A549 (cell line): ENCODE measurements around the gene UACA.

ENCODE experiments used
- BHLHE40 ChIP-seq: IDR thresholded peaks from 2 replicates; pipeline ENCODE4 v1.6.1; 2012; ENCODE audit warnings: low read depth, low read length, inconsistent platforms
- EP300 ChIP-seq, 2 experiments: fragments of >200 bp; sonication (Bioruptor Twin); formaldehyde crosslinking; IDR thresholded peaks; 2 replicates in 1 of 2; 3 replicates in 1 of 2; pipeline ENCODE4 v1.6.1; 2016 to 2017
- ESRRA ChIP-seq: fragments of 150-350 bp; IDR thresholded peaks from 2 replicates; pipeline ENCODE4 v1.6.1; 2014; ENCODE audit warnings: mild to moderate bottlenecking, low read length, borderline replicate concordance
- NR3C1 ChIP-seq: fragments of >200 bp; sonication (Bioruptor Twin); formaldehyde crosslinking; IDR thresholded peaks from 3 replicates; pipeline ENCODE4 v1.6.1; 2017
- PHF8 ChIP-seq: fragments of 200-600 bp; sonication (generic); IDR thresholded peaks from 2 replicates; pipeline ENCODE4 v1.6.1; 2016; ENCODE audit warnings: low read depth, mild to moderate bottlenecking, antibody characterized with exemption, moderate library complexity, borderline replicate concordance
- POLR2A ChIP-seq: IDR thresholded peaks from 2 replicates; pipeline ENCODE4 v1.6.1; 2012; ENCODE audit warnings: mild to moderate bottlenecking, low read length
- RAD21 ChIP-seq, 2 experiments: fragments of >200 bp in 1 of 2; sonication (Bioruptor Twin) in 1 of 2; formaldehyde crosslinking in 1 of 2; IDR thresholded peaks in 1 of 2; conservative IDR thresholded peaks in 1 of 2; 2 replicates in 1 of 2; 3 replicates in 1 of 2; pipeline ENCODE4 v1.6.1; 2012 to 2018; ENCODE audit warnings: inconsistent platforms in 1 of 2
- SMC3 ChIP-seq: fragments of >200 bp; sonication (Bioruptor Twin); formaldehyde crosslinking; IDR thresholded peaks from 3 replicates; pipeline ENCODE4 v1.6.1; 2018; ENCODE audit warnings: inconsistent platforms
- TF ChIP-seq, protein P1 (sequence below): fragments of >200 bp; sonication (Bioruptor Twin); formaldehyde crosslinking; IDR thresholded peaks from 3 replicates; pipeline ENCODE4 v1.6.1; 2016
- TF ChIP-seq, protein P2 (sequence below): fragments of >200 bp; sonication (Bioruptor Twin); formaldehyde crosslinking; IDR thresholded peaks from 3 replicates; pipeline ENCODE4 v1.5.1; 2016
- TF ChIP-seq, protein P3 (sequence below): fragments of 450-650 bp; IDR thresholded peaks from 2 replicates; pipeline ENCODE4 v1.6.1; 2014; ENCODE audit warnings: antibody characterized with exemption
- TF ChIP-seq, protein P4 (sequence below): fragments of 200-600 bp; sonication (generic); IDR thresholded peaks from 2 replicates; pipeline ENCODE4 v1.6.1; 2016; ENCODE audit warnings: antibody characterized with exemption, mild to moderate bottlenecking, moderate library complexity

DNA sequence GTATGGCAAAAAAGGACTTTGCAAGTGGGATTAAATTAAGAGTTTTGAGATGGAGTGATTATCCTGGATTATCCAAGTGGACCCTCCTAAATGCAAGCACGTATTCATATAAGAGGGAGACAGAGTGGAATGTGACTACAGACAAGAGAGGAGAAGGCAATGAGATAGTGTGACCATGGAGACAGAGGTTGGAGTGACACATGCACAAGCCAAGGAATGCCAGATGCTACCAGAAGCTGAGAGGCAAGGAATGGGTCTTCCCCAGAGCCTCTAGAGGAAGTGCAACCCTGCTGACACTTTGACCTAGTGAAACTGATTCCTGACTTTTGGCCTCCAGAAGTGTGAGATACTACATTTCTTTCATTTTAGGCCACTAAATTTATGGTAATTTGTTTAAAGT lies 117.2 kb downstream of the UACA start:
- TF ChIP-seq, protein P1, sequence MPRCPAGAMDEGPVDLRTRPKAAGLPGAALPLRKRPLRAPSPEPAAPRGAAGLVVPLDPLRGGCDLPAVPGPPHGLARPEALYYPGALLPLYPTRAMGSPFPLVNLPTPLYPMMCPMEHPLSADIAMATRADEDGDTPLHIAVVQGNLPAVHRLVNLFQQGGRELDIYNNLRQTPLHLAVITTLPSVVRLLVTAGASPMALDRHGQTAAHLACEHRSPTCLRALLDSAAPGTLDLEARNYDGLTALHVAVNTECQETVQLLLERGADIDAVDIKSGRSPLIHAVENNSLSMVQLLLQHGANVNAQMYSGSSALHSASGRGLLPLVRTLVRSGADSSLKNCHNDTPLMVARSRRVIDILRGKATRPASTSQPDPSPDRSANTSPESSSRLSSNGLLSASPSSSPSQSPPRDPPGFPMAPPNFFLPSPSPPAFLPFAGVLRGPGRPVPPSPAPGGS: no peak
- TF ChIP-seq, protein P2, sequence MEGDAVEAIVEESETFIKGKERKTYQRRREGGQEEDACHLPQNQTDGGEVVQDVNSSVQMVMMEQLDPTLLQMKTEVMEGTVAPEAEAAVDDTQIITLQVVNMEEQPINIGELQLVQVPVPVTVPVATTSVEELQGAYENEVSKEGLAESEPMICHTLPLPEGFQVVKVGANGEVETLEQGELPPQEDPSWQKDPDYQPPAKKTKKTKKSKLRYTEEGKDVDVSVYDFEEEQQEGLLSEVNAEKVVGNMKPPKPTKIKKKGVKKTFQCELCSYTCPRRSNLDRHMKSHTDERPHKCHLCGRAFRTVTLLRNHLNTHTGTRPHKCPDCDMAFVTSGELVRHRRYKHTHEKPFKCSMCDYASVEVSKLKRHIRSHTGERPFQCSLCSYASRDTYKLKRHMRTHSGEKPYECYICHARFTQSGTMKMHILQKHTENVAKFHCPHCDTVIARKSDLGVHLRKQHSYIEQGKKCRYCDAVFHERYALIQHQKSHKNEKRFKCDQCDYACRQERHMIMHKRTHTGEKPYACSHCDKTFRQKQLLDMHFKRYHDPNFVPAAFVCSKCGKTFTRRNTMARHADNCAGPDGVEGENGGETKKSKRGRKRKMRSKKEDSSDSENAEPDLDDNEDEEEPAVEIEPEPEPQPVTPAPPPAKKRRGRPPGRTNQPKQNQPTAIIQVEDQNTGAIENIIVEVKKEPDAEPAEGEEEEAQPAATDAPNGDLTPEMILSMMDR: no peak
- TF ChIP-seq POLR2A: no peak
- TF ChIP-seq ESRRA: no peak
- no peak for TF ChIP-seq BHLHE40
- no peak for TF ChIP-seq EP300 (IDR thresholded peaks at IDR 0.05)
- TF ChIP-seq, protein P3, sequence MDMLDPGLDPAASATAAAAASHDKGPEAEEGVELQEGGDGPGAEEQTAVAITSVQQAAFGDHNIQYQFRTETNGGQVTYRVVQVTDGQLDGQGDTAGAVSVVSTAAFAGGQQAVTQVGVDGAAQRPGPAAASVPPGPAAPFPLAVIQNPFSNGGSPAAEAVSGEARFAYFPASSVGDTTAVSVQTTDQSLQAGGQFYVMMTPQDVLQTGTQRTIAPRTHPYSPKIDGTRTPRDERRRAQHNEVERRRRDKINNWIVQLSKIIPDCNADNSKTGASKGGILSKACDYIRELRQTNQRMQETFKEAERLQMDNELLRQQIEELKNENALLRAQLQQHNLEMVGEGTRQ: no peak
- TF ChIP-seq NR3C1: no peak
- TF ChIP-seq SMC3: no peak
- no peak for TF ChIP-seq PHF8
- TF ChIP-seq RAD21 (conservative IDR thresholded peaks at IDR 0.05 in 1 of 2, IDR thresholded peaks at IDR 0.05 in 1 of 2): no peak
- TF ChIP-seq, protein P4, sequence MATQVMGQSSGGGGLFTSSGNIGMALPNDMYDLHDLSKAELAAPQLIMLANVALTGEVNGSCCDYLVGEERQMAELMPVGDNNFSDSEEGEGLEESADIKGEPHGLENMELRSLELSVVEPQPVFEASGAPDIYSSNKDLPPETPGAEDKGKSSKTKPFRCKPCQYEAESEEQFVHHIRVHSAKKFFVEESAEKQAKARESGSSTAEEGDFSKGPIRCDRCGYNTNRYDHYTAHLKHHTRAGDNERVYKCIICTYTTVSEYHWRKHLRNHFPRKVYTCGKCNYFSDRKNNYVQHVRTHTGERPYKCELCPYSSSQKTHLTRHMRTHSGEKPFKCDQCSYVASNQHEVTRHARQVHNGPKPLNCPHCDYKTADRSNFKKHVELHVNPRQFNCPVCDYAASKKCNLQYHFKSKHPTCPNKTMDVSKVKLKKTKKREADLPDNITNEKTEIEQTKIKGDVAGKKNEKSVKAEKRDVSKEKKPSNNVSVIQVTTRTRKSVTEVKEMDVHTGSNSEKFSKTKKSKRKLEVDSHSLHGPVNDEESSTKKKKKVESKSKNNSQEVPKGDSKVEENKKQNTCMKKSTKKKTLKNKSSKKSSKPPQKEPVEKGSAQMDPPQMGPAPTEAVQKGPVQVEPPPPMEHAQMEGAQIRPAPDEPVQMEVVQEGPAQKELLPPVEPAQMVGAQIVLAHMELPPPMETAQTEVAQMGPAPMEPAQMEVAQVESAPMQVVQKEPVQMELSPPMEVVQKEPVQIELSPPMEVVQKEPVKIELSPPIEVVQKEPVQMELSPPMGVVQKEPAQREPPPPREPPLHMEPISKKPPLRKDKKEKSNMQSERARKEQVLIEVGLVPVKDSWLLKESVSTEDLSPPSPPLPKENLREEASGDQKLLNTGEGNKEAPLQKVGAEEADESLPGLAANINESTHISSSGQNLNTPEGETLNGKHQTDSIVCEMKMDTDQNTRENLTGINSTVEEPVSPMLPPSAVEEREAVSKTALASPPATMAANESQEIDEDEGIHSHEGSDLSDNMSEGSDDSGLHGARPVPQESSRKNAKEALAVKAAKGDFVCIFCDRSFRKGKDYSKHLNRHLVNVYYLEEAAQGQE: no peak
